Central memory CD4-positive, alpha-beta T cell (primary cell): Measurements from ENCODE around the gene TRABD.

ENCODE experiments used
- DNase-seq: peaks from one replicate; pipeline ENCODE4 v3.0.0; 2022

Gene TRABD

GRCh38 chr22:50188356-50188755 is 2.6 kb downstream of the TRABD start:
- no peak for DNase-seq

- DNase-seq, result no peak
Observed at GRCh38 chr22:50189184-50189848, 3.6 kb downstream of the TRABD start.

- DNase-seq, result no peak
Observed at GRCh38 chr22:50189849-50190181, 4.1 kb downstream of the TRABD start.

- DNase-seq, result peak; percentile 84
Observed at GRCh38 chr22:50190182-50190940, 4.6 kb downstream of the TRABD start.

- DNase-seq, result peak; percentile 91
Observed at GRCh38 chr22:50190941-50191741, 5.4 kb downstream of the TRABD start.

GRCh38 chr22:50192436-50193204 is 6.9 kb downstream of the TRABD start:
- DNase-seq, result peak; percentile 67

- no peak for DNase-seq
Observed at GRCh38 chr22:50193621-50194020, 7.9 kb downstream of the TRABD start.

- DNase-seq, result no peak
Observed at GRCh38 chr22:50194037-50194805, 8.5 kb downstream of the TRABD start.

- no peak for DNase-seq
Observed at GRCh38 chr22:50196256-50196655, 10.5 kb downstream of the TRABD start.

GRCh38 chr22:50197000-50197800 is 11.5 kb downstream of the TRABD start:
- no peak for DNase-seq

- DNase-seq, result no peak
Observed at GRCh38 chr22:50197856-50198623, 12.3 kb downstream of the TRABD start.

- no peak for DNase-seq
Observed at GRCh38 chr22:50198624-50199017, 12.9 kb downstream of the TRABD start.

- no peak for DNase-seq
Observed at GRCh38 chr22:50199251-50199721, 13.6 kb downstream of the TRABD start.

GRCh38 chr22:50199829-50200460 is 14.2 kb downstream of the TRABD start:
- DNase-seq, result no peak

- peak; percentile 83 for DNase-seq
Observed at GRCh38 chr22:50200461-50201190, 14.9 kb downstream of the TRABD start, which contains the start of gene SELENOO. SELENOO (plus strand) TSS chr22:50201011; CDS start chr22:50201037, 26 bp downstream.

GRCh38 chr22:50201191-50202129 is 15.7 kb downstream of the TRABD start:
- DNase-seq, result no peak

- no peak for DNase-seq
Observed at GRCh38 chr22:50202130-50202666, 16.5 kb downstream of the TRABD start.
